NCI-H128 (cell line): ENCODE results near the gene PCCA.
"Not testable (repeated sequence)": the region's sequence is repeated elsewhere in the genome, so short reads cannot be mapped to it uniquely, and the experiment has no call there.

Experiments
- DNase-seq: peaks from one replicate; lab custom pipeline; 2025; ENCODE audit not compliant: unreplicated experiment; lab: John Stamatoyannopoulos, UW

The PCCA gene

GRCh38 chr13:100139817-100140216 is 50.9 kb downstream of the PCCA start:
- DNase-seq, result no peak

GRCh38 chr13:100140441-100140840 is 51.5 kb downstream of the PCCA start:
- DNase-seq, result no peak

GRCh38 chr13:100141461-100141961 is 52.6 kb downstream of the PCCA start:
- not testable (repeated sequence) for DNase-seq

DNA sequence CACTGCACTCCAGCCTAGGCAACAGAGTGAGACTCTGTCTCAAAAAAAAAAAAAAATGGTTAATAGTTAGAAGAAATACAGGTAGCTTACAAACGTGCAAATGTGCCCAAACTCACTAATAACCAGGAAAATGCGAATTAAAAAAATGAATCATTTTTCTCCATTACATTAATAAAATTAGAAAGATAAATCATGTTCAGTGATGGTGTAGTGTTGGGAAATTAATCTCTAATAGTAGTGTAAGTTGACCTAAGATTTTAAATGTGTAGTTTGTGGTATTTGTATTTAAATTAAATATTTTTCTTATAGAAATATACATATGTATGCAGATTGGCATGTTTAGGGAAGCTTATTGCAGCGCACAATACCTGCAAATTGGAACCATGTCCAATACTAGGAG is 57.6 kb downstream of the PCCA start:
- no peak for DNase-seq

GRCh38 chr13:100147825-100148224 is 58.9 kb downstream of the PCCA start:
- DNase-seq, result no peak

DNA sequence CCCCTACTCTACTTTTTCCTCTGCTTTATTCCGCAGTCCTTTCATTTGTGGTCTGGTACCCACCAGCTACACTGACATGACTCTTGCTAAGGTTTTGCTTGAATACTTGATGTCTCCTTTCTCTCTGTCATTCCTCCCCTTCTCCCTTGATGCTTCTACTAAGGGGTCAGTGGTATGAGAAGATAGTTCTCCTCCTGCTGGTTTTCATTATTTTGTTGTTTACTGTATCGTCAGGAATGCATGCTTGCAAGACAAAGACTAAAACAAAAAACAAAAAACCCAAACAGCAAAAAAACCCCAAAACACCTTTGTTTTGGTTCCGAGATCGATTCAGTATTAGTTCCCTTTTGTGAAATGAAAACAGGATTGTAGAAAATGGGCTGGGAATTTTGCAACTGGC is 59.5 kb downstream of the PCCA start:
- DNase-seq, result no peak

DNA sequence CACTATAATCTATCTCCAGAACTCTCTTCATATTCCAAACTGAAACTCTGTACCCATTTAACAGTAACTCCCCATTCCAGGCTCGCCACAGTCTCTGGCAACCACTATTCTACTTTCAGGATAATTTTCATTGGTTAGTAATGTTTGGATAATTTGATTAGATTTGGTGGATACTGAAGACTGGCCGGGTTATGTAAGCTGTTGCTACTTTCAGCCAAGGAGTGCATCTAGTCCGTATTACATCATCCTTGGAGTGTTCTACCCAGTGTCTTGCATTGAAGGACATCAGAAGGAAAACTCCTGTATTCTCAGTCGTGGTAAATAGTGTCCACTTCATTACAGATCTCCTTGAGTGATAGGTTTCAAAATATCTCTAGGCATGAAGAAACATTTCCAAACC is 60.5 kb downstream of the PCCA start:
- no peak for DNase-seq

GRCh38 chr13:100150711-100151110 is 61.8 kb downstream of the PCCA start:
- not testable (repeated sequence) for DNase-seq

GRCh38 chr13:100154842-100155416 is 66.0 kb downstream of the PCCA start:
- no peak for DNase-seq

- no peak for DNase-seq
These were observed 67.9 kb downstream of the PCCA start for GRCh38 chr13:100156788-100157187.

- DNase-seq, result no peak
These were observed 69.7 kb downstream of the PCCA start for GRCh38 chr13:100158569-100158968.

GRCh38 chr13:100159584-100159983 is 70.7 kb downstream of the PCCA start:
- DNase-seq, result no peak

GRCh38 chr13:100160450-100160849 is 71.6 kb downstream of the PCCA start:
- no peak for DNase-seq

DNA sequence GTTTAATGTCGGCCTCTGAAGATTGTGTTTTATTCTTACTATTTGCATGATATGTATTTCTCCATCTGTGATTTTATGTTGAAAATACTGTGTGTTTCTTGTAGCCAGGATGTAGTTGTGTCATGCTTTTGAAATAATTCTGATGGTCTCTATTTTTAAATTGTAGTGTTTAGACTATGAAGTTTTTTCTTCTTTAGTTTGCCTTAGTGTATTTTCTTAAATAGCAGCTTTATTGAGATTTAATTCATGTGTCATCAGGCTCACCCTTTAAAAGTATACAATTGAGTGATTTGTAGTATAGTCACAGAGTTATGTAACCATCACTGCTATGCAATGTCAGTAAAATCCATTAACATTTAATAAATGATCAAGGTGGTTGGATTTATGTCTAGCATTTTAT is 74.5 kb downstream of the PCCA start:
- no peak for DNase-seq

GRCh38 chr13:100173203-100173602 is 84.3 kb downstream of the PCCA start:
- DNase-seq, result no peak

DNA sequence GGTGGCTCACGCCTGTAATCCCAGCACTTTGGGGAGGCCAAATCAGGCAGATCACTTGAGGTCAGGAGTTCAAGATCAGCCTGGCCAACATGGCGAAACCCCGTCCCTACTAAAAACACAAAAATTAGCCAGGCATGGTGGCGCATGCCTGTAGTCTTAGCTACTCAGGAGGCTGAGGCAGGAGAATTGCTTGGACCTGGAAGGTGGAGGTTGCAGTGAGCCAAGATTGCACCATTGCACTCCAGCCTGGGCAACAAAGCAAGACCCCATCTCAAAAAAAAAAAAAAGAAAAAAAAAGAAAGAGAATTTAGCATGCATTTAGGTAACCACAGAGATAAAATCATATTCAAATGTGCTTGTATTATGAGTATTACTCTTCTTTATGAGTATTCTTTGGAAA is 85.6 kb downstream of the PCCA start:
- not testable (repeated sequence) for DNase-seq

GRCh38 chr13:100175078-100175802 is 86.3 kb downstream of the PCCA start:
- DNase-seq, result no peak

- no peak for DNase-seq
These were observed 86.9 kb downstream of the PCCA start for GRCh38 chr13:100175803-100176182.

DNA sequence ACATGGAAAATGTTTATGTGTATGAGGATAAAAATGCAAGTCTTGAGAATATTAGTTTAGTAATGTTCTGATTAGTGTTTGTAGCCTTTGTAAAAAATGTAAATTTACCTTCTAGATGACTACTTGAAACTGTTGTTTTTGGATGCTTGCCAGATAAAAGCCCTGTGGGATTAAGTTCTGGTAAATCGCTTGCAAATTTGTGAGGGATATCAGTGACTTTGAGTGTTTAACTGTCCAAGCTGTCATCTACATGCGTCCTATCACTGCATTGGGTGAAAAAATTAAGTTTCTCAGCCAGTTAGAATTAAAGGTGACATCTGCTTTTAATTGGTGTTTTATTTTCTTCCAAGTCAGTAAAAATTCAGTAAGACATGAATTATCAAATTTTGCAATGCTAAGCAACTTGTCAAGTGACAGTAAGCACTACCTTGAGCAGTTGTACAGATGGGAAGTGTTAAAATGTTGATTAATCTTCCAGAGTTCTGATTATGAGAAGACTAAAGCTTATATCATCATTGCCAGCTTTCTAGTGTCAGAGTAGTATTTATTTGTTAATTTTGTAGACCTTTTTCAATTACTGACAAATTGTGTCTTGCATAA is 88.0 kb downstream of the PCCA start:
- DNase-seq, result no peak

GRCh38 chr13:100178309-100178708 is 89.4 kb downstream of the PCCA start:
- no peak for DNase-seq

DNA sequence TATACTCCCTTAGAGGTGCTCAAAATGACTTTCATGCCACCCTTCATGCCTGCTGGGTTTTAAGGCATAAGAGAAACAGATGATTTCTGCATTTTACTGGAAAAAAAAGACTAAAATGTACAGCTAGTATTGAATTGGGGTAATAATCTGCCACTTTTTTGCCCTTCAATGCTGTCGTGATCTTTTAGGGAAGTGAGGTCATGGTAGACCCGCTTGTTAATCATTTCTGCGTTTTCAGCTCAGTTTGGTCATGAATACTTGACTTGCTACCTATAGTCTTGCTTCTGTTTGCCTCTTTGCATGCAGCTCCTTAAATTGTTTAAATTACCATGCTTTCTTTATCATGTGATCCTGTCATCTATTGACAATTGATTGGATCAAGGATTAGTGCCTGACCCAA is 90.4 kb downstream of the PCCA start:
- DNase-seq, result no peak

GRCh38 chr13:100182900-100183490 is 94.1 kb downstream of the PCCA start:
- no peak for DNase-seq
